HepG2 (cell line): Measurements from ENCODE around the gene TH. TPM values are rescaled to one million over a fixed set of nuclear protein-coding genes. Genes with fewer than 3 reads are reported as not detected.

Experiments
- CTCF ChIP-seq: sonication (generic); formaldehyde crosslinking; IDR thresholded peaks from 2 replicates; pipeline ENCODE4 v1.5.0; 2020; ENCODE audit warnings: mild to moderate bottlenecking, missing genetic modification reagents, moderate library complexity
- EEA1 ChIP-seq: sonication (generic); formaldehyde crosslinking; IDR thresholded peaks from 2 replicates; pipeline ENCODE4 v1.5.1; 2020; ENCODE audit warnings: mild to moderate bottlenecking, missing genetic modification reagents, borderline replicate concordance
- MATR3 ChIP-seq: sonication (generic); formaldehyde crosslinking; IDR thresholded peaks from 2 replicates; pipeline ENCODE4 v1.4.0; 2020; ENCODE audit warnings: missing genetic modification reagents
- MAX ChIP-seq: IDR thresholded peaks from 2 replicates; pipeline ENCODE4 v1.6.1; 2012; ENCODE audit warnings: inconsistent platforms
- MEIS2 ChIP-seq: sonication (generic); formaldehyde crosslinking; IDR thresholded peaks from 2 replicates; pipeline ENCODE4 v1.9.0; 2021; ENCODE audit warnings: mild to moderate bottlenecking, missing genetic modification reagents
- RAD21 ChIP-seq: fragments of 450-650 bp; formaldehyde crosslinking; IDR thresholded peaks from 2 replicates; pipeline ENCODE4 v1.5.0; 2020; ENCODE audit warnings: mild to moderate bottlenecking
- RBFOX2 ChIP-seq: fragments of 200-400 bp; formaldehyde crosslinking; IDR thresholded peaks from 2 replicates; pipeline ENCODE4 v1.6.1; 2017; ENCODE audit warnings: low read depth, mild to moderate bottlenecking, low read length
- STAG1 ChIP-seq: sonication (generic); formaldehyde crosslinking; IDR thresholded peaks from 2 replicates; pipeline ENCODE4 v1.4.0; 2020; ENCODE audit warnings: missing genetic modification reagents
- ZNF350 ChIP-seq: sonication (generic); formaldehyde crosslinking; IDR thresholded peaks from 2 replicates; pipeline ENCODE4 v1.4.0; 2020; ENCODE audit warnings: mild to moderate bottlenecking, low read depth, missing genetic modification reagents, borderline replicate concordance
- ZNF605 ChIP-seq: sonication (generic); formaldehyde crosslinking; IDR thresholded peaks from 2 replicates; pipeline ENCODE4 v1.8.0; 2022; ENCODE audit warnings: mild to moderate bottlenecking, missing genetic modification reagents
- ZNF687 ChIP-seq: sonication (generic); formaldehyde crosslinking; IDR thresholded peaks from 2 replicates; pipeline ENCODE4 v1.5.1; 2020; ENCODE audit warnings: mild to moderate bottlenecking, missing genetic modification reagents, moderate library complexity
- ZSCAN5A ChIP-seq: sonication (generic); formaldehyde crosslinking; IDR thresholded peaks from 2 replicates; pipeline ENCODE4 v1.8.0; 2022; ENCODE audit warnings: mild to moderate bottlenecking, missing genetic modification reagents, borderline replicate concordance
- polyA plus RNA-seq, 8 experiments: library from polyadenylated mRNA; depleted of rRNA in 3 of 8; stranded (reverse) in 7 of 8; unstranded in 1 of 8; fragments of >200 nt; fragmentation: Illumina TruSeq in 4 of 8; extraction: Trizol in 4 of 8; gene quantifications; 2 replicates each; pipeline versions ENCODE4 v1.2.1 to v1.2.3, GENCODE V29; 2011 to 2016; ENCODE audit warnings: low read depth in 4 of 8, missing spikeins in 1 of 8, mixed read lengths in 1 of 8; ENCODE audit not compliant: insufficient read depth in 1 of 8
- total RNA-seq, 5 experiments: library from RNA; depleted of rRNA; stranded (reverse); fragments of >200 nt; fragmentation: Illumina TruSeq; extraction: Trizol; gene quantifications; 2 replicates each; pipeline ENCODE4 v1.2.3, GENCODE V29; 2016; ENCODE audit warnings: low read depth in 1 of 5

The TH gene
- total and polyA plus RNA-seq, 2 of the 13 experiments (the other 11 are each of a cell fraction or from before 2014, with no cell fraction given), result 0.36 TPM; not detected in 1

GRCh38 chr11:2208691-2209369 lies 37.2 kb upstream of the TH start (continued):
- no peak for TF ChIP-seq ZNF350 (CRISPR knock-in tag)
- no peak for TF ChIP-seq ZNF605
- TF ChIP-seq EEA1 (CRISPR knock-in tag), result 0 out of 2 replicates have a peak, but pooled peaks have one; percentile 49
- no peak for TF ChIP-seq MATR3 (CRISPR knock-in tag)
- TF ChIP-seq MAX, result peak; percentile 25; the same call in 1 of the 2 replicates
- no peak for TF ChIP-seq ZSCAN5A (CRISPR knock-in tag)
- TF ChIP-seq RBFOX2, result peak; percentile 40; the same call in 1 of the 2 replicates
- TF ChIP-seq ZNF687 (CRISPR knock-in tag), result peak; percentile 34
- peak; percentile 42 for TF ChIP-seq STAG1
- TF ChIP-seq MEIS2 (CRISPR knock-in tag), result 0 out of 2 replicates have a peak, but pooled peaks have one; percentile 28
- peak; percentile 72 for TF ChIP-seq RAD21
- TF ChIP-seq CTCF (CRISPR knock-in tag), result peak; percentile 22; the same call in 1 of the 2 replicates
